BLaER1 (cell line): Measurements from ENCODE around the gene KCNJ12.
"Not testable (repeated sequence)": the region's sequence is repeated elsewhere in the genome, so short reads cannot be mapped to it uniquely, and the experiment has no call there.

ENCODE experiments used
- H3K27ac ChIP-seq: shearing (Covaris generic); formaldehyde crosslinking; 2 replicates; pipeline ENCODE4 v1.8.1; 2022
- H3K27me3 ChIP-seq: shearing (Covaris generic); formaldehyde crosslinking; 2 replicates; pipeline ENCODE4 v1.8.1; 2022
- H3K36me3 ChIP-seq: shearing (Covaris generic); formaldehyde crosslinking; 2 replicates; pipeline ENCODE4 v1.8.1; 2022
- H3K4me1 ChIP-seq: shearing (Covaris generic); formaldehyde crosslinking; 2 replicates; pipeline ENCODE4 v1.8.1; 2022
- H3K4me2 ChIP-seq: shearing (Covaris generic); formaldehyde crosslinking; 2 replicates; pipeline ENCODE4 v1.8.1; 2022
- H3K4me3 ChIP-seq: shearing (Covaris generic); formaldehyde crosslinking; 2 replicates; pipeline ENCODE4 v1.8.1; 2022
- H3K9ac ChIP-seq: shearing (Covaris generic); formaldehyde crosslinking; 2 replicates; pipeline ENCODE4 v1.8.1; 2022
- H3K9me3 ChIP-seq: shearing (Covaris generic); formaldehyde crosslinking; 2 replicates; pipeline ENCODE4 v1.8.1; 2022
- H4K20me1 ChIP-seq: shearing (Covaris generic); formaldehyde crosslinking; 2 replicates; pipeline ENCODE4 v1.8.1; 2022

KCNJ12 gene

GRCh38 chr17:21408766-21409300 is 32.7 kb downstream of the KCNJ12 start:
- H3K36me3 ChIP-seq: peaks cover 72% of the 10 kb centered on the region
- not testable (repeated sequence) for H3K4me2 ChIP-seq

DNA sequence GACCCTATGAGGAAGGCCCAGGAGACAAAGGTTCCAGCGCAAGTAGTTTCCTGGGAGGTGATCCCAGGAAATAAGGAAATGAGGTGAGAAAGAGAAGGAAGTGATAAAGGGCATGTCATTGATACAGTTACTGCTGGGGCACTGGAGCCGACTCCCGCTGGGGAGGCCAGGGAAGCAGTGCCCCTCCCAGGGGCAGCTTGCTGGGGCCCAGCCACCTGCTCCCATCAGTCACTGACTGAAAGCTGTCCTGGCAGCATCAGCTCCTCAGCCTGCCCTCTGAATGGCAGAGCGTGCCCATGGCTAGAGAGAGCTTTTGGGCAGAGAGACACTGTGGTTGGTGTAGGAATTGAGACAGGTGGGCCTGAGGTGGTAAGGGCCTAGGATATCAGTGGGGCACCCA is 33.2 kb downstream of the KCNJ12 start:
- H3K27ac ChIP-seq, H3K9ac ChIP-seq, H3K4me2 ChIP-seq, H3K4me3 ChIP-seq, H3K27me3 ChIP-seq, H3K9me3 ChIP-seq: not testable (repeated sequence)
- Histone ChIP-seq H3K36me3 (peaks cover 68% of the 10 kb centered on the region), H4K20me1 (peaks cover 87% of the 10 kb centered on the region), H3K4me1 (peaks cover 18% of the 10 kb centered on the region)

More at GRCh38 chr17:21408766-21409300, 32.7 kb downstream of the KCNJ12 start:
- H3K9me3 ChIP-seq, H3K9ac ChIP-seq, H3K4me3 ChIP-seq, H3K27me3 ChIP-seq, H3K27ac ChIP-seq: not testable (repeated sequence)
- Histone ChIP-seq H4K20me1 (peaks cover 87% of the 10 kb centered on the region), H3K4me1 (peaks cover 23% of the 10 kb centered on the region)

DNA sequence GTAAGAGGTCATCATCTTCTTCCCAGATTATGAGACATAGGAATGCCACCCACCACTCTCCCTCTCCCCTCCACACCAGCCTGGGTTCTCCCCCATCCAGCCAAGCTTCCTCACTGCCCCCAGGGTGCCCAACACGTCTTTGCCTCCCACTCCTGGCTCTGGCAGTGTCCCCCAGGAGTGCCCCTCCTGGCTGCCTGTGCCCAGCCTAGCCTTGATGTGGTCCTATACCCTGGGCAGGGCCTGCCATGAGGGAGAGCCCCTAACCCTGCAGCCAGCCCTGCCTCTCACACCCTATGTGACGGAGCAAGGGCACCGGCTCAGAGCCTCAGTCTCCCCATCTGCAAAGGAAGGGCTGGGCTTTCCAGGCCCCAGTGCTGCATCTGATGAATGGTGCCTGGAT is 33.8 kb downstream of the KCNJ12 start:
- H3K9ac ChIP-seq, H3K4me2 ChIP-seq, H3K4me3 ChIP-seq, H3K27me3 ChIP-seq, H3K27ac ChIP-seq, H3K9me3 ChIP-seq: not testable (repeated sequence)
- H4K20me1 ChIP-seq: peaks cover 87% of the 10 kb centered on the region
- H3K36me3 ChIP-seq: peaks cover 69% of the 10 kb centered on the region
- peaks cover 12% of the 10 kb centered on the region for H3K4me1 ChIP-seq

- not testable (repeated sequence) for H3K27me3 ChIP-seq, H3K4me3 ChIP-seq, H3K9ac ChIP-seq, H3K4me1 ChIP-seq, H3K4me2 ChIP-seq, H3K9me3 ChIP-seq, H3K27ac ChIP-seq
- H3K36me3 ChIP-seq: peaks cover 71% of the 10 kb centered on the region
- peaks cover 87% of the 10 kb centered on the region for H4K20me1 ChIP-seq
Observed at GRCh38 chr17:21410371-21410770, 34.2 kb downstream of the KCNJ12 start.

DNA sequence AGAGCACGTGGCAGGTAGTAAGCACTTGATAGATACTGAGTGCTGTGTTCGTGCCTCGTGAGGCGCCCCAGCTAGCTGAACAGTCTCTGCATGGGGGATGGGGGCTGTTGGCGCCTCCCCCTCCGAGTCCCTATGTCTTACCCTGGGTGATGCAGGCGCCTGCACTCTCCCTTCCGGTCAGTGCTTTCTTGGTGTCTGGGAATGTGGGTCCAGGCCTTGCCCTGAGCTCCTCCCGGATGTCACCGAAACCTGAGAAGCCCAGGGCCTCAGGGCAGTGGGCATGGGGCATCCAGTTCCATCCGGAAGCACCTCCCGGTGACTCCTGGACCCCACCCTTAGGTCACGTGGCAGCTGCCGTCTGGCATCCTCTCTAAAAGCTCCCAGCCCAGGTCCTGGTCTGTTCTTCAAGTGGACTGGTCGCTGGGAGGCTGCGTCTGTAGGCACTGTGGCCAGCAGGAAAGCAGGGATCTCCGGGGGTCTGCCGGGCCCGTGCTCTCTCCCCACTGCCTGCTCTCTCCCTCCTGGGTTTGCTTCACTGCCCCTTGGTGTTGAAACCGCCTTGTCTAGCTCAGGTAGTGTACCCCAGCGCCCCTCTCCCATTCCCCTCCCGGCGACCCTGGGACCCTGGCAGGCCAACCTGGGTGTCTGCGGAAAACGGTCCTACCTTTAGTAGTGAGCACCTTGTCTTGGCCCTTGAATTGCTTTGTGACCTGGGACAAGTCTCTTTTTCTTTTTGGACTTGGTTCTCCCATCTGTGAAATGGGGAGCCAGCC is 34.9 kb downstream of the KCNJ12 start:
- peaks cover 85% of the 10 kb centered on the region for H4K20me1 ChIP-seq
- H3K9ac ChIP-seq, H3K27me3 ChIP-seq, H3K4me1 ChIP-seq, H3K4me2 ChIP-seq, H3K4me3 ChIP-seq, H3K27ac ChIP-seq, H3K9me3 ChIP-seq: not testable (repeated sequence)
- H3K36me3 ChIP-seq: peaks cover 68% of the 10 kb centered on the region

GRCh38 chr17:21411679-21412205 is 35.6 kb downstream of the KCNJ12 start:
- H3K27ac ChIP-seq, H3K4me1 ChIP-seq, H3K9ac ChIP-seq, H3K27me3 ChIP-seq, H3K9me3 ChIP-seq, H3K4me2 ChIP-seq, H3K4me3 ChIP-seq: not testable (repeated sequence)
- peaks cover 85% of the 10 kb centered on the region for H4K20me1 ChIP-seq
- peaks cover 70% of the 10 kb centered on the region for H3K36me3 ChIP-seq

DNA sequence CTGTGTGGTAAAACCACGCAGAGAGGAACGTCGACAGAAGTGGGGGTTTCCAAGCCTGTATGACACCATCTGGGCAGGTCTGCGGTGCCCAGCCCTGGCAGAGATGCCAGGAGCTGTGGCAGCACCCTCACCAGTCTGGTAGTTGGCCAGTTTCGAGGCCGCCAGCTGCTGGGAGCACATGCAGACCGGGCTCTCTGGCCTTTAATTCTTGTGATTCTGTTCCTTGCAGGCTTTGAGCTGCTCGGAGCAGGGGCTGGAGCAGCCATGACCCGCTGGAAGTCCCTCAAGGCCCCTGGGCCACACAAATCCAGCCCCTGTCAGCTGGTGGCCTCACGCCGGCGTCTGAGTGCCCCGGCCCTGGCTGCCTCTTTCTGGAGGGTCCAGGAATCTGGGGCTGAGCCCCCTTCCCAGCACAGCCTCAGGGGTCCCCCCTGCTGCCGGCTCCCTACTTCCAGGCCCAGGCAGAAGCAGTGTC is 36.1 kb downstream of the KCNJ12 start:
- H3K27ac ChIP-seq, H3K9me3 ChIP-seq: not testable (repeated sequence)

DNA sequence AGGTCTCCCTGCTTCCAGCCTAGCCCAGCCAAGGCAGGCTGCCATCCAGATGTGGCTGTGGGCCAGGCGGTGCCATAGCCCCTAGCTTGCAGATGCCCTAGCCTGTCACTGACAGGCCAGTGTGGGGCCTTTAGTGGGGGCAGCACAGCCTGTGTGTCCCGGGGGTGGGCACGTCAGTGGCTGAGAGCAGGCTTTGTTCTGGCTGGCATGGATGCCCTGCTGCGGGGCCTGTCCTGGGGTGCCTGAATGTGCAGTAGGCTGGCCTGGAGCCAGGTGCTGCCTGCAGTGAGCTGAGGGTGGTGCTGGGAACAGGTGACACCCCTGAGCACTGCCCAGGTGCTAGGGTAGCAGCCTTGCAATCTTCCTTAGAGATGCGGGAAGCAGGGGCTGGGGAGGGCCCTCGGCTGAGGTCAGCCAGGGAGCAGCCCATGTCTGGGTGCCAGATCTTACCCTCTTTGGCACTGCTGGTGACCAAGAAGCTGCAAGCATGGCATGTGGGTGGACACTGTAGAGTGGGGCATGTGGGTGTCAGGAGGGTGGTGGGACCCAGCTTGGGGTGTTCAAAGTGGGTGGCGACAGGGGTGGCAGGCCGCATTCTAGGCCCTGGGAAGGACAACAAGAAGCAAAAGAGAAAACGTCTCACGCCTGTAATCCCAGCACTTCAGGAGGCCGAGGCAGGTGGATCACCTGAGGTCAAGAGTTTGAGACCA is 37.6 kb downstream of the KCNJ12 start:
- H3K4me3 ChIP-seq, H3K27ac ChIP-seq, H3K27me3 ChIP-seq, H3K9ac ChIP-seq, H3K4me2 ChIP-seq, H3K9me3 ChIP-seq: not testable (repeated sequence)
- H4K20me1 ChIP-seq: peaks cover 90% of the 10 kb centered on the region
- H3K36me3 ChIP-seq: peaks cover 74% of the 10 kb centered on the region
- H3K4me1 ChIP-seq: peaks cover 23% of the 10 kb centered on the region

More for the DNA sequence above, 36.1 kb downstream of the KCNJ12 start:
- not testable (repeated sequence) for H3K27me3 ChIP-seq, H3K4me3 ChIP-seq, H3K4me2 ChIP-seq, H3K4me1 ChIP-seq, H3K9ac ChIP-seq
- Histone ChIP-seq H3K36me3 (peaks cover 71% of the 10 kb centered on the region), H4K20me1 (peaks cover 87% of the 10 kb centered on the region)

- not testable (repeated sequence) for H3K9me3 ChIP-seq, H3K27me3 ChIP-seq, H3K4me2 ChIP-seq, H3K27ac ChIP-seq, H3K9ac ChIP-seq, H3K4me3 ChIP-seq
- peaks cover 32% of the 10 kb centered on the region for H3K4me1 ChIP-seq
- H4K20me1 ChIP-seq: peaks cover 90% of the 10 kb centered on the region
- H3K36me3 ChIP-seq: peaks cover 67% of the 10 kb centered on the region
Observed at GRCh38 chr17:21414616-21415015, 38.5 kb downstream of the KCNJ12 start.

- peaks cover 59% of the 10 kb centered on the region for H3K36me3 ChIP-seq
- H3K4me3 ChIP-seq, H3K27ac ChIP-seq, H3K9ac ChIP-seq, H3K27me3 ChIP-seq, H3K9me3 ChIP-seq, H3K4me2 ChIP-seq: not testable (repeated sequence)
- peaks cover 40% of the 10 kb centered on the region for H3K4me1 ChIP-seq
- H4K20me1 ChIP-seq: peaks cover 90% of the 10 kb centered on the region
Observed at GRCh38 chr17:21415166-21415990, 39.2 kb downstream of the KCNJ12 start.

- H3K9ac ChIP-seq, H3K27ac ChIP-seq, H3K27me3 ChIP-seq, H3K4me3 ChIP-seq, H3K9me3 ChIP-seq: not testable (repeated sequence)
- Histone ChIP-seq H3K36me3 (peaks cover 49% of the 10 kb centered on the region), H4K20me1 (peaks cover 86% of the 10 kb centered on the region), H3K4me1 (peaks cover 45% of the 10 kb centered on the region), H3K4me2 (peak overlapping the region; percentile 14; the same call in 1 of the 2 replicates)
Observed at GRCh38 chr17:21416471-21416981, 40.4 kb downstream of the KCNJ12 start.

DNA sequence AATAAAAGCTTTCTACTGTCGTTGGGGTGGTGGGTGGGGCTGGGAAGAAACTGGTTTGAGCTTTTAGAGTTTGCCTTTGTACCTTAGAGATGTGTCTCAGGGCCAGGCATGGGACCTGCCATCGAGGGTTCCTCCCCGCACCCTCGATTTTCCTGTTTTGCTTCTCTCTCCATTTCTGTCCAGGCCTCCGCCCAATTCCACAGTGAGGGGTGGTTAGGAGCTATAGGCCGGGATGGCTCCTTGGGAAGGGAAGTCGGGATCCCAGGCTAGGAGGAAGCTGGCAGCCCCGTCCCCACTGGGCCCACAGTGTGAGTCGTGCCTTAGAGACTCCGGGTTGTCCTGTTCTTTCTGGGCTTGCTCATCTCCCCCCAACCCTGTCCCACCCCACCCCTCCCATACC is 41.2 kb downstream of the KCNJ12 start:
- peaks cover 86% of the 10 kb centered on the region for H4K20me1 ChIP-seq
- not testable (repeated sequence) for H3K27me3 ChIP-seq, H3K9me3 ChIP-seq, H3K4me3 ChIP-seq, H3K27ac ChIP-seq, H3K9ac ChIP-seq
- H3K36me3 ChIP-seq: peaks cover 42% of the 10 kb centered on the region
- H3K4me2 ChIP-seq: peak overlapping the region; percentile 85; the same call in 1 of the 2 replicates
- H3K4me1 ChIP-seq: peaks cover 45% of the 10 kb centered on the region
